C4-2B (cell line): Measurements from ENCODE around the gene TELO2.

Experiments
- H3K27ac ChIP-seq: fragments of 450-650 bp; 2 replicates; pipeline ENCODE4 v1.5.1; 2017
- ZFX ChIP-seq: fragments of 450-650 bp; IDR thresholded peaks from 2 replicates; pipeline ENCODE4 v1.6.1; 2017
- TF ChIP-seq, protein P1 (sequence below): fragments of 450-650 bp; conservative IDR thresholded peaks from 2 replicates; pipeline ENCODE4 v1.5.1; 2017; ENCODE audit warnings: mild to moderate bottlenecking

Gene TELO2

GRCh38 chr16:1447965-1448364, 45.2 kb upstream of the TELO2 start:
- TF ChIP-seq, protein P1, sequence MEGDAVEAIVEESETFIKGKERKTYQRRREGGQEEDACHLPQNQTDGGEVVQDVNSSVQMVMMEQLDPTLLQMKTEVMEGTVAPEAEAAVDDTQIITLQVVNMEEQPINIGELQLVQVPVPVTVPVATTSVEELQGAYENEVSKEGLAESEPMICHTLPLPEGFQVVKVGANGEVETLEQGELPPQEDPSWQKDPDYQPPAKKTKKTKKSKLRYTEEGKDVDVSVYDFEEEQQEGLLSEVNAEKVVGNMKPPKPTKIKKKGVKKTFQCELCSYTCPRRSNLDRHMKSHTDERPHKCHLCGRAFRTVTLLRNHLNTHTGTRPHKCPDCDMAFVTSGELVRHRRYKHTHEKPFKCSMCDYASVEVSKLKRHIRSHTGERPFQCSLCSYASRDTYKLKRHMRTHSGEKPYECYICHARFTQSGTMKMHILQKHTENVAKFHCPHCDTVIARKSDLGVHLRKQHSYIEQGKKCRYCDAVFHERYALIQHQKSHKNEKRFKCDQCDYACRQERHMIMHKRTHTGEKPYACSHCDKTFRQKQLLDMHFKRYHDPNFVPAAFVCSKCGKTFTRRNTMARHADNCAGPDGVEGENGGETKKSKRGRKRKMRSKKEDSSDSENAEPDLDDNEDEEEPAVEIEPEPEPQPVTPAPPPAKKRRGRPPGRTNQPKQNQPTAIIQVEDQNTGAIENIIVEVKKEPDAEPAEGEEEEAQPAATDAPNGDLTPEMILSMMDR = no peak
- no peak for TF ChIP-seq ZFX
- no peak overlapping the region for H3K27ac ChIP-seq

DNA sequence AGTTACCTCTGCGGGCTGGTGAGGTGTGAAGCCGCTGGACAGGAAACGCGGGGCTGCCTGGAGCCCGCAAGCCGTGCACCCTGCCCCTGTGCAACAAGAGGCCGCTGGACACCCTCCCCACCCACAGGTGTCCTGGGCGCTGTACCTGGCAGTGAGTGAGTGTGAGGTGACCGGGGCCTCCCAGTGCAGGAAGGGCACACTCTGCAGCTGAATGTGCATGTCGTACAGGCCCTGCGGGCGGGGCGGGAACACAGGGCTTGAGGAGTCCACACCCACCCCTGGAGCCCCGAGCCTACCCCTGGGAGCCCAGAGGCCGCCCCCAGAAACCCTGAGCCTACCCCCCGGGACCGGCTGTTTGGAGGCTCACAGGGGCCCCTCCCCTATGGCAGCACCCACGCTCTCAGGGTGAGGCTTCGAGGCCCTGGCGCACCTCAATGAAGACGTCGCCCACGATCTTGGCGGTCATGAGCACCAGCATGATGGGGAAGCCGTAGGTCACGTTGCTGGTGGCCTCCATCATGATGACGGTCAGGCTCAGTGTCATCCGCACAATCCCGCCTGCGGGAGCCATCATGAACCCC, 44.5 kb upstream of the TELO2 start:
- no peak for TF ChIP-seq ZFX
- TF ChIP-seq, protein P1 = no peak
- no peak overlapping the region for H3K27ac ChIP-seq

DNA sequence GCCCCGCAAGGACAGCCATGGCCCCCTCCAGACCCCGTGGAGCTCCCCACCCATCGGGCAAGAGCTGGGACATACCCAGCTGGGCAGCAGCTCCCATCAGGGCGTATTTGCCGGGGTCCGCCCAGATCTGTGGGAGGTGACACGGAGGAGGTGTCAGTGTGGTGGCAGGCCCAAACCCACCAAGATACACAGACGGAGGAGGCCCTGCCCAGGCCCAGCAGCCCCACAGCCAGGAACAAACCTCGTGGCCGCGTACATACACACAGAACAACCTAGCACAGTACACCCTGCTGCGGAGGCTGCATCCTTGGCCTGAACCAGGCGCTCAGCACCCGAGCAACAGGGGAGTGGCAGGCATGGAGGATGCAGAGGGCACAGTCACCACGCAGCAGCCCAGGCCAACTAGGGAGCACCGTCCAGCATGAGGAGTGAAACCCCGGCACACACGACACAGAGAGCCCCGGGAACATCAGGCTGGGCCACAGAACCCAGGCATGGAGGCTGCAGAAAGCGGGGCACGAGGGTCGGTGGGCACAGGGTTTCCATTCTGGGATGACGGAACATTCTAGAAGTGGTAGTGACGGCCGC, 43.9 kb upstream of the TELO2 start:
- no peak overlapping the region for H3K27ac ChIP-seq
- TF ChIP-seq ZFX = no peak
- TF ChIP-seq, protein P1 = no peak

DNA sequence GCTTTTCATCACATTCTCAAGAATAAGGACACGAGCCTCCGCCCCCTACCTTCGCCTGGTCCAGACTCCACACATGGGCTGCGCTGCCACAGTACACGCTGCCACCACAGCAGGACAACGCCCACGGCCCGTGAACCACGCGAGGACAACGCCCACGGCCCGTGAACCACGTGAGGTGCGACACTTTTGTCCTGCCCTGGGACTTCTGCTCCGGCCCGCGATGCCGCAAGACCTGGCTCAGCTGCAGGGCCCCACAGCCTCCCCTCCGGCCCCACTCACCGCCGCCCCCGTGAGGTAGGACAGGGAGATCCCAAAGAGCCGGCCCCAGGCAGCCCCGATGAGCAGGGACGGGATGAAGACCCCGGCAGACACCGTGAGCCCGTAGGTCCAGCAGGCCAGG, 42.9 kb upstream of the TELO2 start:
- TF ChIP-seq ZFX = no peak
- TF ChIP-seq, protein P1 = no peak; the same call in 1 of the 2 replicates
- no peak overlapping the region for H3K27ac ChIP-seq

- no peak for TF ChIP-seq ZFX
- TF ChIP-seq, protein P1 = no peak
- no peak overlapping the region for H3K27ac ChIP-seq
Measured at GRCh38 chr16:1450841-1451240, 42.3 kb upstream of the TELO2 start.

- H3K27ac ChIP-seq = no peak overlapping the region
- TF ChIP-seq, protein P1 = no peak
- TF ChIP-seq ZFX = no peak
Measured at GRCh38 chr16:1451702-1452392, 41.3 kb upstream of the TELO2 start.

- no peak for TF ChIP-seq ZFX
- TF ChIP-seq, protein P1 = no peak
- H3K27ac ChIP-seq = no peak overlapping the region
Measured at GRCh38 chr16:1452530-1452929, 40.6 kb upstream of the TELO2 start.
